GM10266 (cell line): ENCODE data around the gene FCN2.

Source experiments
- DNase-seq: peaks from one replicate; pipeline ENCODE4 v3.0.0; 2012; ENCODE audit errors: extremely low spot score
- CTCF ChIP-seq: IDR thresholded peaks from 2 replicates; pipeline ENCODE4 v1.5.1; 2012; ENCODE audit warnings: mild to moderate bottlenecking, low read depth; ENCODE audit not compliant: control insufficient read depth, insufficient read depth; ENCODE audit errors: missing control alignments

The FCN2 gene

GRCh38 chr9:134881313-134881670 lies 682 bp downstream of the FCN2 start:
- no peak for TF ChIP-seq CTCF
- DNase-seq: no peak

- no peak for TF ChIP-seq CTCF
- DNase-seq: no peak
Observed at GRCh38 chr9:134882204-134882785, 1.7 kb downstream of the FCN2 start.

- TF ChIP-seq CTCF: no peak
- no peak for DNase-seq
Observed at GRCh38 chr9:134883040-134883782, 2.6 kb downstream of the FCN2 start.

- DNase-seq: no peak
- TF ChIP-seq CTCF: no peak
Observed at GRCh38 chr9:134884492-134884891, 3.9 kb downstream of the FCN2 start.

- TF ChIP-seq CTCF: no peak
- DNase-seq: no peak
Observed at GRCh38 chr9:134885001-134885678, 4.5 kb downstream of the FCN2 start.

GRCh38 chr9:134885679-134886412 lies 5.2 kb downstream of the FCN2 start:
- TF ChIP-seq CTCF: no peak
- DNase-seq: no peak
